Stimulated activated CD8-positive, alpha-beta memory T cell treated with anti-CD3 and anti-CD28 coated beads, Interleukin-2, amount 100 ng/mL, for 48 hours (primary cell): Measurements from ENCODE around the gene FBXL16.
A peak's percentile ranks its signal among the peaks of the same experiment; 100 is the strongest.
"Not testable (repeated sequence)": the region's sequence is repeated elsewhere in the genome, so short reads cannot be mapped to it uniquely, and the experiment has no call there.

Source experiments
- DNase-seq, 2 donors: peaks; one replicate each; pipeline ENCODE4 v3.0.0-alpha.2; 2020; ENCODE audit warnings: low read depth in 2 of 2

Gene FBXL16

GRCh38 chr16:692356-693108 is 13.1 kb downstream of the FBXL16 start:
- no peak for DNase-seq

GRCh38 chr16:691242-691641 is 14.4 kb downstream of the FBXL16 start:
- DNase-seq, result not testable (repeated sequence)

GRCh38 chr16:689175-689897 is 16.3 kb downstream of the FBXL16 start:
- DNase-seq, result no peak

- DNase-seq, result no peak
These were observed 18.1 kb downstream of the FBXL16 start for GRCh38 chr16:687499-687898.

- DNase-seq, result no peak
These were observed 18.9 kb downstream of the FBXL16 start for GRCh38 chr16:686459-687260.

GRCh38 chr16:685967-686366 is 19.6 kb downstream of the FBXL16 start:
- no peak for DNase-seq

- no peak for DNase-seq
These were observed 20.5 kb downstream of the FBXL16 start for GRCh38 chr16:684961-685696.

GRCh38 chr16:684071-684794 is 21.4 kb downstream of the FBXL16 start, which contains the start of gene JMJD8:
TSS of gene JMJD8 (minus strand) at chr16:684334. CDS start at chr16:684319, 15 bp downstream.
- DNase-seq, result peak; percentile 94 to 97

GRCh38 chr16:683396-684070 is 22.1 kb downstream of the FBXL16 start:
- DNase-seq, result no peak

- no peak for DNase-seq
These were observed 22.9 kb downstream of the FBXL16 start for GRCh38 chr16:682493-683395.

- no peak for DNase-seq
These were observed 23.7 kb downstream of the FBXL16 start for GRCh38 chr16:681746-682427.

- DNase-seq, result no peak
These were observed 24.4 kb downstream of the FBXL16 start for GRCh38 chr16:680967-681745.

- DNase-seq, result no peak
These were observed 25.0 kb downstream of the FBXL16 start for GRCh38 chr16:680625-680945.

GRCh38 chr16:679814-680624 is 25.6 kb downstream of the FBXL16 start, which contains the start of gene STUB1:
TSS of gene STUB1 (plus strand) at chr16:680410. CDS start at chr16:680526, 116 bp downstream.
- peak; percentile 80 to 90 for DNase-seq

- peak; percentile 40 to 59 for DNase-seq
These were observed 26.5 kb downstream of the FBXL16 start for GRCh38 chr16:678858-679813.
